ENCODE data around the gene SYNJ1.
"Not testable (repeated sequence)": the region's sequence is repeated elsewhere in the genome, so short reads cannot be mapped to it uniquely, and the experiment has no call there.

SYNJ1 gene

DNA sequence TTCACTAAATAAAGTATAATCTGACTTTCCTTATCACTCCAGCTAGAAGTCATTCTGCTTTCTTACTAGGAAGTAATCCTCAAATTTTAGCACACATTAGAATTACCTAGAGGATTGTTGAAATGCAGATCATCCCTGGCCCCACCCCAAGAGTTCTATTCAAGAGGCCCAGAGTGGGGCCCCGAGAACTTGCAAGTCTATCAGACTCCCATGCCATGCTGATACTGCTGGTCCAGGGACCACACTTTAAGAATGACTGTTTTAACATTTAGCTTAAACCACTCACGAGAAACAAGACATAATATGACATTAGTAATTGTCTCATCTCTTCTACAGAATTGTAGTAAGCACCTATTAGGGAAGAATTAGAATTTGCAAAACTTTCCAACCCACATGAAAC is 7.7 kb upstream of the SYNJ1 start:
- no peak for DNase-seq

DNA sequence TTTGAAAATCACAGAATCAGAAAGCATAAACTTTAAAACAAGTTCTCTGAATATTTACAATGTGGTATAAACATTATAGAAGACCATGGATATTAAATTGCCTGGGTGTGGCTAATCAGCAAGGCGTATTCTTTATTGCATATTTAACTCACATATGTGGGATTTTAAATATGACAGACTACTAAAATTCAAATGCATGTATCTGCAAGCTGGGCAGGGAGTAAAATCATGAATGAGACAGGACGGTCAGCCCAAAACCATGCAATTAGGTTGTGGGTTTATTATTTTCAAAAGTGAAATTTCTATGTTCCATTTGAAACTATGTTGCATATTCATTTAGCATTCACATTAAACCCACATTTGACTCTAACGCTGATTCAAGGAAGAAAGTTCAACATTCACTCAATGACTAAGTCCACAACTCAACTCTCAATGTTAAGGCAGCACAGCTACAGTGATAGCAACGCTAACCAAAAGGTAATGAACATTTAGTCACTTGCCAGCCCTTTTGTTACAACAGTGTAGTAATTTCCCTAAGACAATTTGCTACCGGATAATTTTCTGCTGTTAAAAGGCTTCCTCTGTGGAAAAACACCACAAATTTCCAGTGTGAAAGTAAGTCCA is 6.3 kb upstream of the SYNJ1 start:
- DNase-seq, result no peak

DNA sequence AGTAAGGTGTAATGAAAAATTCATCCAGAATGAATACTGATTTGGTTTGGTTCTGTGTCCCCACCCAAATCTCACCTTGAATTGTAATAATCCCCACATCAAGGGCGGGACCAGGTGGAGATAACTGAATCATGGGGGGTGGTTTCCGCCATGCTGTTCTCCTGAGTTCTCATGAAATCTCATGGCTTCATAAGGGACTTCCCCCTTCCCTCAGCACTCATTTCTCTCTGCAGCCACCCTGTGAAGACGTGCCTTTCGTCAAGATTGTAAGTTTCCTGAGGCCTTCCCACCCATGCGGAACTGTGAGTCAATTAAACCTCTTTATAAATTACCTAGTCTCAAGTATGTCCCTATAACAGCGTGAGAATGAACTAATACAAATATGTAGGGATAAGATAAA is 5.5 kb upstream of the SYNJ1 start:
- DNase-seq, result no peak

DNA sequence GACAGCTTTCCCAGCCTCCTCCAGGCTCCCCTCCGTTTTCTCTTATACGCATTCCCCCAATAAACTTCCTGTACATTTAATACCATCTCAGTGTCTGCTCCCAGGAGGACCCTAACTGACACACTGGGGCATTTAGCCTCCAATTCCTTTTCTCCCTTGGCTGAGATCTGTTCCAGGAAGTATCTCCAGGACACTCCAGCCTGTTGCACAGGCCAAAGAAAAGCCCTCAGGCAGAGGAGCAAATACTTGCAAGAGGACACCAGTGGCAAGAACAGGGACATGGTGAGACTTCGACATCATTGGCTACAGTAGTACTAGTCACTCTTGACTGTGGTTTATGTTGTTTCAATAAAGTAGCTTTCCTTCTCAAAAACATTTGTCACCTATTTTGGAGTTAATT is 4.7 kb upstream of the SYNJ1 start:
- DNase-seq, result peak; percentile 71

DNA sequence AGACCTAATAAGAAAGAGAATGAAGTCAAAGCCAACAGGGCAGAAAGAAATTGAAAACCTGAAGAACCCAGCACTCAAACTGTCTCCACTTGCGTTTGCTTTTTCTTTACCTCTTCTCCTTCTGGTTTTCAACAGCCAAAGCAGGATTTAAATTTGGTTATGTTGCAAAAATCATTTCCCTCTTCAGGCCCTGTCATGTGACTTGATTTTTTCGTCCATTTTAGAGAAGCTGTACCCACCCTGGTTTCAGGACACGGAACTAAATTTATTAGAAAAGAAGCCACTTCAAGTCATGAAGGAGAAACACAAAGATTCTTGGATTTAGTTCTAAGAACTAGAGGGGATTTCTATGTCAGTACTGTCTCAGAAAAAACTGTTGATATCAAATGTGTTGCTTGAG is 1.0 kb upstream of the SYNJ1 start:
- DNase-seq, result no peak

DNA sequence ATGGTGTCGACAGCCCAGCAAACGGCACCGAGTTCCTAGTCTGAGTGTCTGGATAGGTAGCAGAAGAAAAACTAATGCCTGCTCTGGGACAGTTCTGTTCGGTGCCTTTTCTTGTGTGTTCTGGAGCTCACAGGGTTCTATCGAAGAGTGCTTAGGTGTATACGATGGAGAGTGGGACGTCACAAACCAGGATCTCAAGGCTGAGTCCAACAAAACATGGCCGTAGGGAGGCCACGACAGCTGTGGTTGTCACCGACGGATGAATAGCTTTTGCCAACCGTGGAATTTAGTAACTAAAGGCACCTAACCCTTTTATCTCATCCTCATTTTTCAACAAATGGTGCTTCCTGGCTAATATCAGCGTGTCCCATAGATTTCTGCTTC is 635 bp upstream of the SYNJ1 start:
- no peak for DNase-seq

DNA sequence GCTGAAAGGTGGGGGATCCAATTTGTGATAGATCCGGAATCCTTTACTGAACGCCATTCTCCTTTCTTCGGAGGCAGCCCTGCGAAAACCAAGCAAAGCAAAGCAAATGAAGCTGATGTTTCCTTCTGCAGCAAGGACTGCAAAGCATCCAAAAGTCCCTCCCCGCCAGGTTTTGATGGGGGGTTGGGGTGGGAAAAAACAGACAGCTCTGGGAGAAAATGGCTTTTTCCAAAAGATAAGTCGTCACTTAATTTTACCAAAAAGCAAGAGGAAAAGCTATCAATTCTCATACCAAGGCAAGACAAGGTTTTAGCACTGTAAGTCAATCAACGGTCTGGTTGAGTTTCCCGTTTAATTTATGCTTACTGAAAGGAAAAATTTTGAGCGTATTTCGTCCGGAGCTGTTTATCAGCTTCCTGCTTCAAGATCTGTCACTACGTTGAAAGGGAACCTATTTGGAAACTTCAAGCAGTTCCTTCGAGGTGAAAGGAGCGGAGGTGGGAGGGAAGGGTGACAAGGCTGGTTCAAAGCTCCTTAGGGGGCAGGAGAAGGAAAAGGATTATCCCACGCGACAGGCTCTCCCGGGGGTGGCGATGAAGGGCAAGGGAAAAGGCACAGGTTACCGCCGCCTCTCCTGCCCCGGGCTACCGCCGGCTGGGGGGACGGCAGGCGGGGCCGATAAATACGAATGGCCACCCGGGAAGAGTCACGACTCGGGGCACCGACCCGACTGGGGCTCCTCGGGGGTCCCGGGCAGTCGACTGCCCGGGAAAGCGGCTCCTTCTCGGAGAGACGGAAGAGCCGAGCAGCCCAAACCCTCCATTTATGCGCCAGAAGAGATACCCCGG is 750 bp downstream of the SYNJ1 start:
- DNase-seq, result peak; percentile 62

DNA sequence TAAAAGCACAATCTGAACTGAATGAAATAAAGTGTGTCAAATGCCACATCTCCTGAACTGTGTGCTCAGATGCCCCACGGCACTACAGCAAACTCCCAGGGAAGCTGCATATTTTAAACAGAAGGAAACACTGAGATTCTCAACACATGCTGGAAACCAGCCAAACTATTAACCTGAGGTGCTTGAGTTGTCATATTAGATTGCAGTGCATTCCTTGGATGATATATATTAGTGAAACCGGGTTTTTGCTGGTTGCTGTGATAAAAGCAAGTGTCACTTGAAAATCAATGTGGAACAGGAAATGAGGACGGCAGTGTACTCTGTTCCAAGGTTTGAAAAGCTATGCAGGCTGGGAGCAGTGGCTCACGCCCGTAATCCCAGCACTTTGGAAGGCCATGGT is 8.7 kb downstream of the SYNJ1 start:
- no peak for DNase-seq

DNA sequence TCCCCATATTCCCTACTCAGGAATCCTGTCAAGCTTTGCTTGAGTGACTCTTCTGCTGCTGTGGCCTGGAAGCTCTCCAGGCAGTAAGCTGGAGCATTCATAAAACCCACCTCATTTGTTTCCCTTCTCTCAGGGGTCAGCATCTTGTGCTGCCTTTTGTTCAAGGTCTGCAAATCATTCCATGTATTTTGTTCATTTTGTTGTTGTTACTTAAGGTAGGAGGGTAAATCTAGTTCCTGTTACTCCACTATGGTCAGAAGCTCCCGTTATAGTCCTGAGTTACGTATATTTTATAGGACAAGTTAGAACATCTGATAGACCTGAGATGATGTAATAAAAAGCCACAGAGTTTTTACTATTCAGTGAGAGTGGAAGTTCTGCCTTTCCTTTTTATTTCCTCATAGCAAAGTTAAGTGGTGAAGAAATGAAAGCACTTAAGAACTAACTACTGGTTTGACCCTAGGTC is 9.9 kb downstream of the SYNJ1 start:
- DNase-seq, result no peak

DNA sequence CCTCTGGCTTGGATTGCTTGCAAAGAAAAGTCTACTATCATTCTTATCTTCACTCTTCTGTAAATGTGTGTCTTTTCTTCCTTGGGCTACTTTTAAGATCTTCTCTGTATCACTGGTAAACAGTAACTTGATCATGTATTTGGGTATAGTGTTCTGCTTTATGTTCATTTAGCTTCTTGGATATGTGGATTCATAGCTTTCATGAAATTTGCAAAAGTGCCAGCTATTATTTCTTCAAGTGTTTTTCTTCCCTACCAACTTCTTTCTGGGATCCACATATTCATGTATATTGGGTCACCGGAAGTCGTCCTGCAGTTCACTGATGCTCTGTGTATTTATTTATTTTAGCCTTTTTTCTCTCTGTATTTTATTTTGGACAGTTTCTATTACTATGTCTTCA is 11.3 kb downstream of the SYNJ1 start:
- DNase-seq, result no peak

DNA sequence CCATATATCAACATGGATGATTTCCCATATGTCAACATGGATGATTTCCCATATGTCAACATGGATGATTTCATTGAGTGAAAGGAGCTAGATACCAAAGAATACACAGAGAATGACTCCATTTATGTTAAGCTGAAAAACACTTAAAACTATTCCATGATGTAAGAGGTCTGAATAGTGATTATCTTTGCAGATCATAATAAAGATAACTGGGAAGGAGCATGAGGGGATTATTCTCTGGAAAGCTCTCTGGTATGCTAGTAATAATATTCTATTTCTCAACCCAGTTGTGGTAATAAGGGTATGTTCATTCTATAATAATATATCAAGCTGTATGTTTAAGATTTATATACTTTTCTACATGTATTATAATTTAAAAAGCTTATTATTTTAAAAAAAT is 14.1 kb downstream of the SYNJ1 start:
- no peak for DNase-seq

DNA sequence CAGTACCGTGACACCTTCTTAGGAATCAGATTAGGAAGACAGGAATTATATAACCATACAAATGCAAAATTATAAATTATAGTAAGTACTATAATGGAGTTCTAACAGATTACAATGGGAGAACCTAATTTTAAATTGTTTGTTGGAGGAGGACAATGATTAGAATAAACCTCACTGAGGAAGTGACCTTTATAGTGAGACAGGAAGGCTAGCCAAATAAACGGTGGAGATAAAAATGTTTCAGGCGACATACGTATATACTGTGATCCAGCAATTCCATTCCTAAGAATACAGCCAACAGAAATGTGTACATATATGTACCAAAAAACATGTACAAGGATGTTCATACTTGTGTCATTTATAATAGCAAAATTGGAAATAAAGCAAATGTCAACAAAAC is 15.2 kb downstream of the SYNJ1 start:
- DNase-seq, result no peak

DNA sequence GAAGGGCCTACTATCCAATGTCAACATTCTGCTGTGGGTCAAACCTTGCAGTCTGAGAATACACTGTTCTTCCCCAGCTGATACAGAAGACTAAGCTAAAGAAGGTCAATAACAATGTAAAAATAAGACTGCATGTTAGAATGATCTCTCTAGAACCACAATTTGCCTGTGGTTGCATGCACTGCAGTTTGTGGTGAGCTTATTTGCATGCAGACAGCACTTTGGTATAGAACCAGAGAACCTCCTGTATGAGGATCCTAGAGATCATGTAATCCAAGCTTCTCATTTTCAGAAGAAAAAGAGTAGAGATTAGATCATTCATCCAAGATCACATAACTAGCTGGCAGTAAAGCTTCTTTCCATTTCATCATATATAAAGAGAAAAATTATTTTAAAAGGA is 15.8 kb downstream of the SYNJ1 start:
- DNase-seq, result no peak

DNA sequence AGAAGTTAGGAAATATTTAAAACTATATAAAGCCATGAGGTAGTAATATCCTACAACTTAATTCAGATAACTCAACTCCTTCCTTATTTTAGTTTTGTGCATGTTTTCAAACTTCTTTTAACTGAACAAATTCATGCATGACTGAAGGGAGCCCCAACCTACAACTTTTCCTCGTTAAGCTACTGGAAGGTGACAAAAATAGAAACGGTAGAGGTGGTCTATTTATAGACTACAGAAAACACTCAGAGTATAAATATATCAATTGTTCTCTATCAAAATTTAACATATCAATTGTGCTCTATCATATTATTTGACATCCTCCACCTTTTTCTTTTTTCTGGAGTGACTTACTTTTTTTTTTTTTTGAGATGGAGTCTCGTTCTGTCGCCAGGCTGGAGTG is 16.8 kb downstream of the SYNJ1 start:
- no peak for DNase-seq

DNA sequence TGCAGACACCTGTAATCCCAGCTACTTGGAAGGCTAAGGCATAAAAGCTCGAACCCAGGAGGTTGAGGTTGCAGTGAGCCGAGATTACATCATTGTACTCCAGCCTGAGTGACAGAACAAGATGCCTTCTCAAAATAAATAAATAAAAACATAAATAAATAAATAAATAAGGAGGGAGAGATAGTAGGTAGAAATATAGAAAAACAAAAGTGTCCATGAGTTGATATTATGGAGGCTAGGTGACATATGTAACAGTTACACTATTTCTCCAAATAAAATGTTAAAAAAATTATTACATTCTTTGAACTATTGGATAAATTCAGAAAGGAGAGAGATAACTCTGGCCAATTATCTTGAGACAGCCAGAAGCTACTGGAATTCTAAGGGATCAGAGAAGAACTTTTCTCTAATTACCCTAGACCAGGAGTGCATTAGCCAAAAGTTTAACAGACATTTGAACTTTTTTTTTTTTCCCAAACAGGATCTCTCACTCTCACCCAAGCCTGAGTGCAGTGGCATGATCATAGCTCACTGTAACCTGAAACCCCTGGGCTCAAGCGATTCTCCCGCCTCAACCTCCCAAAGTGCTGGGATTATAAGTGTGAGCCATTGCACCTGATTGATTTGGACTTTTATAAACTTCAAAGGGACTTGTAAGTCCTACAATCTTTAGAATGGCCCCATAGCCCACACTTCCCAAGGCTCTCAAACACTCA is 17.6 kb downstream of the SYNJ1 start:
- peak; percentile 71 for DNase-seq

DNA sequence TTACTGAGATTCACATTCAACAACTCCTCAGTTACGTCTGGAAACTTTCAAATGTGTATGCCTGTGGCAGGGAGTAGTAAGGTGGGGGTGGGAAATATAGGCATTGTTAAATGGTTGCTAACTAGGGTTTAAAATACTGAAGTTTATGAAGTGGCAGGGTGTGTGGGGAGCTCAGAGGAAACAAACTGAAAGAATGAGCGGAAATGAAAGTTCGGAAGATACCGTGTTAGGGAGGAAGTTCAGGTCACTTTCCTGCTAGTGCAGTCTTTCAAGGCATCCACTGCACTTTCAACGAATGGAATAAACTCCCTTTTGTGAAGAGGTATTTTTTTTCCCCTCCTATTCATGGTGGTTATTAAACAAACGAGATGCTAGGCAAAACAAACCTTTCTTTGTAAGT is 19.7 kb downstream of the SYNJ1 start:
- no peak for DNase-seq

DNA sequence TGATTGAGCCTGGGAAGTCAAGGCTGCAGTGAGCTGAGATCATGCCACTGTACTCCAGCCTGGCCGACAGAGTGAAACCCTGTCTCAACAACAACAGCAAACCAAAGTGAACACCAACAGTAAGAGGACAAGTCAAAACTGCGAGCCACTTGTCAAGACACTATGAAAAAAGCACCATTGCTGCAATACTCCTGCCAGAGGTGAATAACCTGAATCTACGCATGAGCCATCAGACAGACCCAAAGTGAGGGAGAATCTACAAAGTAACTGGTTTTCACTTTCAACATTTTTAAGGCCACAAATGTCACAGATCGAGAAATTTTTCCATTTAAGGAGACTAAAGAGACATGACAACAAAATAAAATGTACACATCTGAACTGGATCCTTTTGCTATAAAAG is 21.9 kb downstream of the SYNJ1 start:
- no peak for DNase-seq

DNA sequence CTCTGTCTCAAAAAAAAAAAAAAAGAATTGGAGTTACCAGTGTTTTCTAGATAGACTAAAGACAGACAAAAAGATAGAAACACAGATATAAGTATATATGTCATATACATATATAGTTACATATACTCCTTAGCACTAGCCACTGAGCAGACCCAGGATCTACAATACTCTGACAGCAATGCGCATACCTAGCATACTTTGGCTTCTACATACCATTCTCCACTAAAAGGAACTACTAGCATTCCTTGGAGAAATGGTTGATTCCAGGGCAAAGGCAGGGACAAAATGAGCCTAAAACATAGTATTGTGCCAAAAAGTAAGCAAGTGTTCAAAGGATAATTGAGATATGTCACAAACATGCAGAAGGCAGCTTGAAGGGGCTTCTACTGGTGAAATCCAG is 22.7 kb downstream of the SYNJ1 start:
- no peak for DNase-seq

DNA sequence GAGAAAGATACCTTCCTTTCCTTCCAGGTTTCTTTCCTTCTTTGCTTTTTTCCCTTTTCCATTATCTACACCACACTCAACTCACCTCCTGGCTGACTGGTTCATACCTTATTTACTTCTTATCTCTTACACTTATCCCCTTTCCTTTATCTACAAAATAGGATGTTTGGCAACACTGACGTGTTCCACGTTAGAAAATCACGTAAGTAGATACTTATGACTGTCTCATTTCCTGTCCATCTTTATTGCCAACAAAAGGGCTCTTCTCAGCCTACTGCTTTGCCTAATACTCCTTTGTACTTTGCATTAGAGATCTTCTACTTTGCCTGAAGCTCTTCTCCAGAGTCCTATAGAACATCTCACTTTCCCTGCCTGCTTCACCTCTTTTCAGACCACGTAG is 25.1 kb downstream of the SYNJ1 start:
- DNase-seq, result no peak

DNA sequence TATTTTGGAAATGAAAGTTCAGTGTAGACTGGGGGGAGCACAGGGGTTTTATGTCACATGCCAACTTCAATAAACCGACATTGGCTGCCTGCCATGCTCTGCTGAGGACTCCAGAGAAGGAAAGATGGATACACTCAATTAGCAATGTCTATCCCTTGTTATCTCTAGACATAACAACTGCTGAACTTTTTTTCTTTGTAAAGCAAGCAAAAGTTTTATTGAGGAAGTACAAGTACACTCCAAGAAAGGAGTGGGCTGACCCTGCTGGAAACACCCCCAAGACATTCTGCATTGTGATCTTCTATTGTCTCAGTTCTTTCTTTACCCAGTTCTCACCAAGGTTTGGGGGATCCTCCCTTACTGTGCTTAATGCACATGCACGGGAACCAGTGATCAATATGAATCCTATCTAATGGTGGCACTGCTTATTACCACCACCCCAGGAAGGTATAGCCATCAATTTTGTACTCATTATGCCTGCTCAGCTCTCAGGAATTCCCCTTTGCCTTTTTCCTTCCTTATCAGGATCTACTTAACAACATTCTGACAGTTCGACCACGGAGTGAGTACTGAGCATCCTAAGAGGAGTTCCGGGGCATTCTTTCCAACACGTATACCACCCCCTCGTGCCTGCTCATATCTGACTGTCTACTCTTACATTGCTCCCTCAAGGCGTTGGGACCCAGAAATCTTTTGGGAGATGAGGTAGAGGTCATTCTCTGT is 28.7 kb downstream of the SYNJ1 start:
- peak; percentile 61 for DNase-seq

DNA sequence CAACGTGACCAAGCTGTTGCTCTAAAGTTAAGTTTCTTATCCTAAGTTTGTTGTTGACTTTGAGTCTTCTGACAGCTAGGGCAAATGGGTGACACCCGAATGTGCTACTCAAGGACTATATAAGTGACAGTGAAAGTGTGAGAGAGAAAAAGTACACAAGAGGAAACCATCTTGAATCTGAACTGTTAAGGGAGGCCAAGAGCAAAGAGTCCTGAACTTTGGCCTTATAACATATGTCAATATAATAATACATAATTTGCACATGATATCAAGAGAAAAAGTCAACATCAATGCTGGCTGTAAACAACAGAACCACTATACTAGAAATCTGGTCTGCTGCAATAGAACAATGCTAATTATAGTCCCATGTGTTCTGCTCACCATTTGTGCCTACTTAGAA is 29.5 kb downstream of the SYNJ1 start:
- no peak for DNase-seq

DNA sequence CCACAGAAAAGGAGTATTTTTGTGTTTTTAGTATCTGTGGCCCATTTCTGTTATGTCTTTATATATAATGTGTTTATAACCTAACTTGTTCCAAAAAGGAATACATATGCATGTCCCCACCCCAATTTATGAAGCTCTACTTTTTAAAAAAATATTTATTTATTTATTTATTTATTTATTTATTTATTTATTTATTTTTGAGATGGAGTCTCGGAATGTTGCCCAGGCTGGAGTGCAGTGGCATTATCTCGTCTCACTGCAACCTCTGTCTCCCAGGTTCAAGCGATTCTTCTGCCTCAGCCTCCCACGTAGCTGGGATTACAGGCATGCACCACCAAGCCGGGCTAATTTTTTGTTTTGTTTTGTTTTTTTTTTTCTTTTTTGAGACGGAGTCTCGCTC is 32.3 kb downstream of the SYNJ1 start:
- not testable (repeated sequence) for DNase-seq

DNA sequence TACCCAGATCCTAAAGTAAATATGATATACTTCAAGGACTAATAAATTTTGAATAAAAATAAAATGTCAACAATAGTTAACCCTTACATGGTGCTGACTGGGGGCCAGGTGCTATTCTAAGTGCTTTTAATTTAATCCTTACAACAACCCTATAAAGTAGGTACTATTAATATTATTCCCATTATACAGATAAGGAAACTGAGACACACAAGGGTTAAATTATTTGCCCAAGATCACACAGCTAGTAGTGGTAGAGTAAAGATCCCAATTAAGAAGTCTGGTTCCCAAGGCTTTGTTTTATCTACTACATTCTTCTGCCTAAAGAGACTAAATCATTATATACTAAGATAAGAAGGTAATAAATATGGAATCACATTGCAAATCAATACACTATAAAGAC is 34.2 kb downstream of the SYNJ1 start:
- DNase-seq, result no peak
